ENCODE data around the gene AKR7A2.

DNA sequence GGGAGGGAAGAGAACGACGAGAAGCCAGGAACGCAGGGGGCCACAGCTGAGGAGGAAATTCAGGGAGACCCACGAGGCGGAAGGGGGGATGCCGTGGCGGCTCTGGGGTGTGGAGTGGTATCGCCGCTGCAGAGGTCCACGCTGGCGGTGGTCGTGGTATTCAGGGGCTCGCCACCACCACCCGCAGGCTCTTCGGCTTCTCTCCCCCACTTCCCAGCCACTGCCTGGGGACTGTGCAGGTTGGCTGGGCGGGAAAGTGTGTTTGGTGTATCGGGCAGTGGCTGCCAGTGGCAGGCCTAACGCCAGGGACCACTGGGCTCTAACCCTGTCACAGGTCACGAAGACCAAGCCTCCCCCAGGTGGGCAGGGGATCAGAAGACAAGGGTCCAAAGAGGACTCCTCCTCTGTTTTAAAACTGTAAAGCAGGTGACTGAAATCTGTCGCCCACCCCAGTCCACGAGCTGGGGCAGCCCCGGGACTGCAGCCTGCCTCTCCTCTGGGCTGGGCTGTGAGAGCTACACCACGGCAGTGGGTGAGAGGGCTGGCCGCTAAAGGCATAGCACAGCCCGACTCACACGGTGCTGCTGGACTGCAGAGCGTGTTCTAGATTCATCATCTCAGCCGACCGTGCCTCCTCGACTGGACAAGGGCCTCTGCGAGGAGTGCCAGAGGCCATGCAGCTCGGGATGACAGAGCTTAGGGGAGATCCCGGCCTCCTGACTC is 31.1 kb upstream of the AKR7A2 start:
- TF ChIP-seq, protein P1, sequence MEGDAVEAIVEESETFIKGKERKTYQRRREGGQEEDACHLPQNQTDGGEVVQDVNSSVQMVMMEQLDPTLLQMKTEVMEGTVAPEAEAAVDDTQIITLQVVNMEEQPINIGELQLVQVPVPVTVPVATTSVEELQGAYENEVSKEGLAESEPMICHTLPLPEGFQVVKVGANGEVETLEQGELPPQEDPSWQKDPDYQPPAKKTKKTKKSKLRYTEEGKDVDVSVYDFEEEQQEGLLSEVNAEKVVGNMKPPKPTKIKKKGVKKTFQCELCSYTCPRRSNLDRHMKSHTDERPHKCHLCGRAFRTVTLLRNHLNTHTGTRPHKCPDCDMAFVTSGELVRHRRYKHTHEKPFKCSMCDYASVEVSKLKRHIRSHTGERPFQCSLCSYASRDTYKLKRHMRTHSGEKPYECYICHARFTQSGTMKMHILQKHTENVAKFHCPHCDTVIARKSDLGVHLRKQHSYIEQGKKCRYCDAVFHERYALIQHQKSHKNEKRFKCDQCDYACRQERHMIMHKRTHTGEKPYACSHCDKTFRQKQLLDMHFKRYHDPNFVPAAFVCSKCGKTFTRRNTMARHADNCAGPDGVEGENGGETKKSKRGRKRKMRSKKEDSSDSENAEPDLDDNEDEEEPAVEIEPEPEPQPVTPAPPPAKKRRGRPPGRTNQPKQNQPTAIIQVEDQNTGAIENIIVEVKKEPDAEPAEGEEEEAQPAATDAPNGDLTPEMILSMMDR (IDR thresholded peaks at IDR 0.05): no peak
- TF ChIP-seq POLR2A (IDR thresholded peaks at IDR 0.05): no peak
- TF ChIP-seq EP300 (IDR thresholded peaks at IDR 0.05): no peak
